ENCODE results near the gene TIMP3. TPM values are rescaled to one million over a fixed set of nuclear protein-coding genes. Genes with fewer than 3 reads are reported as not detected.

TIMP3 gene
- total and polyA plus RNA-seq, 2 donors (not counting 1 experiment from before 2014, with no cell fraction given): not detected

DNA sequence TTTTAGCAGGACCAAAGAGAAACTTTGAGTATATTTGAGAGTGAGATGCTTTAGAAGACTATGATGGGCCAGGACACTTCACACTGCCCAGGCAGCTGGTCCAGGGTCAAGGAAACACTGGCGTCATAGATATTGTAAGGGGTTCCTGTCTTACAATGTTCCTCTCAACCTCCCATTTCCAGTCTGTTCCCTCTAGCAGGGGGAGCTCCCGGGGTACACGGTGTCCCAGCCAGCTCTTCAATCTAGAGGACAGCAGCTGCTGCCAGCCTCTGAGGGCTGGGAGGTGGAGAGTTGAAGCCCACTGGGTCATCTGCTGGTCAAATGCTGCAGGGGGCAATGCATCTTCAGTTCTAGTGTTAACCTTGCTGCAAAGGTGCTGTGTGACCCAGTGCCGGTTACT is 40.7 kb upstream of the TIMP3 start:
- CTCF ChIA-PET: no interaction called here

DNA sequence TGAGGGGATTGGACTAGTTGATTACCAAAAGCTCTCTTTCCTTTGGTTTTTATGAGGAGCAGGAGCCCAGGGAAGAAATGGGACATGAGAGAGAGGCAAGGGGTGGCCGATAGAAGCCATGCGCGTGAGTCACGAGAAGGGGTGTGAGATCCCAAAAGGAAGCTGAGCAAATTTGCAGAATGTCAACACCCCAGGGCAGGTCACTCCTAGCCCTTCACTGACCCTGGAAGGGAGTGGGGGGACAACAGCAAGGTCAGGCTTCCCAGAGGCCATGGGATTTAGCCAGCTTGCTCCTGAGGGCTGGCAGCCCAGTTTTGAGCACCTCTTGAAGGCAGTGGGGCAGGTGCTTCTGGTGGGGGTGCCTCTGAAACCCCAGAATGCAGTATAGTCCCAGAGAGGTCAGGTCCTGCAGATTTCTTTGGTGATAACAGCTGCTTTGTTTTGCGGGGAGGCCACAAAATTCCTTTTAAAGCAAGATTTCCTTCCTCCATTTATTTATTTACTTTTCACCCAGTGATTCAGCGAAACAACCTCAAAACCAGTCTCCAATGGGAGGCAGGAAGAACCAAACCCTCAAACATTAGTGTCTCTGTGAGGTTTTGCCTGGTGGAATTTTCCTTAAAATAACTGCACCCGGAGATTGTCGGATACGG is 40.1 kb upstream of the TIMP3 start:
- Histone ChIP-seq H3K27ac (ENCODE audit: low read length in 2 of 2) (no peak overlapping the region), H2AFZ (ENCODE audit: insufficient read depth, low read depth, low read length, poor library complexity, severe bottlenecking) (no peak overlapping the region), H3K4me3 (ENCODE audit: control extremely low read depth in 1 of 5, extremely low read depth in 1 of 5, insufficient read depth in 1 of 5, low read depth in 2 of 5, low read length in 4 of 5) (no peak overlapping the region), H4K20me1 (ENCODE audit: control insufficient read depth, insufficient read depth, low read length, poor library complexity, severe bottlenecking) (no peaks in the 10 kb centered on the region), H3K4me1 (ENCODE audit: control insufficient read depth in 2 of 2, insufficient read depth in 2 of 2, low read length in 2 of 2) (no peaks in the 10 kb centered on the region), H3K27me3 (replicated peaks in 1 of 4; ENCODE audit: control extremely low read depth in 1 of 4, control insufficient read depth in 3 of 4, insufficient read depth in 4 of 4, low read length in 3 of 4) (peaks cover 0 to 13% (median 1%) of the 10 kb centered on the region in 4 experiments), H3K9me3 (ENCODE audit: control extremely low read depth in 1 of 3, control insufficient read depth in 2 of 3, insufficient read depth in 1 of 3, low read length in 2 of 3) (no peaks in the 10 kb centered on the region), H3K9ac (ENCODE audit: low read length) (no peak overlapping the region), H3K79me2 (ENCODE audit: control insufficient read depth, insufficient read depth, low read length) (no peaks in the 10 kb centered on the region), H3K36me3 (replicated peaks in 1 of 2; ENCODE audit: control extremely low read depth in 1 of 2, control insufficient read depth in 1 of 2, extremely low read depth in 1 of 2, insufficient read depth in 2 of 2, low read length in 1 of 2) (no peaks in the 10 kb centered on the region), H3K4me2 (replicated peaks; ENCODE audit: low read depth, low read length, poor library complexity, severe bottlenecking) (no peak overlapping the region)
- intact Hi-C loops (cut with micrococcal nuclease): no loop called here
- no peak for TF ChIP-seq EZH2 (IDR thresholded peaks at IDR 0.05; ENCODE audit: borderline replicate concordance, insufficient read depth, low read depth, low read length, poor library complexity, severe bottlenecking)
- TF ChIP-seq, protein P1, sequence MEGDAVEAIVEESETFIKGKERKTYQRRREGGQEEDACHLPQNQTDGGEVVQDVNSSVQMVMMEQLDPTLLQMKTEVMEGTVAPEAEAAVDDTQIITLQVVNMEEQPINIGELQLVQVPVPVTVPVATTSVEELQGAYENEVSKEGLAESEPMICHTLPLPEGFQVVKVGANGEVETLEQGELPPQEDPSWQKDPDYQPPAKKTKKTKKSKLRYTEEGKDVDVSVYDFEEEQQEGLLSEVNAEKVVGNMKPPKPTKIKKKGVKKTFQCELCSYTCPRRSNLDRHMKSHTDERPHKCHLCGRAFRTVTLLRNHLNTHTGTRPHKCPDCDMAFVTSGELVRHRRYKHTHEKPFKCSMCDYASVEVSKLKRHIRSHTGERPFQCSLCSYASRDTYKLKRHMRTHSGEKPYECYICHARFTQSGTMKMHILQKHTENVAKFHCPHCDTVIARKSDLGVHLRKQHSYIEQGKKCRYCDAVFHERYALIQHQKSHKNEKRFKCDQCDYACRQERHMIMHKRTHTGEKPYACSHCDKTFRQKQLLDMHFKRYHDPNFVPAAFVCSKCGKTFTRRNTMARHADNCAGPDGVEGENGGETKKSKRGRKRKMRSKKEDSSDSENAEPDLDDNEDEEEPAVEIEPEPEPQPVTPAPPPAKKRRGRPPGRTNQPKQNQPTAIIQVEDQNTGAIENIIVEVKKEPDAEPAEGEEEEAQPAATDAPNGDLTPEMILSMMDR (IDR thresholded peaks at IDR 0.05): no peak
- Mint-ChIP-seq H3K27me3 (peaks cover 37% of the 10 kb centered on the region), H3K4me1 (no peaks in the 10 kb centered on the region), H3K27ac (no peak overlapping the region), H3K9me3 (ENCODE audit: insufficient read depth) (peaks cover 2% of the 10 kb centered on the region), H3K4me3 (no peak overlapping the region)
- ChIA-PET CTCF (no interaction called here), POLR2A (no interaction called here)
- WGBS (ENCODE audit: insufficient coverage): 42% methylated on average over 8 of the region's 9 CpGs
- DNase-seq (no peak), ATAC-seq (ENCODE audit: low read depth) (no peak)

More for the DNA sequence above, 40.7 kb upstream of the TIMP3 start:
- peaks cover 0 to 13% (median 1%) of the 10 kb centered on the region in 4 experiments for H3K27me3 ChIP-seq (replicated peaks in 1 of 4; ENCODE audit: control extremely low read depth in 1 of 4, control insufficient read depth in 3 of 4, insufficient read depth in 4 of 4, low read length in 3 of 4)
- intact Hi-C loops (cut with micrococcal nuclease): no loop called here
- H3K9me3 ChIP-seq (ENCODE audit: control extremely low read depth in 1 of 3, control insufficient read depth in 2 of 3, insufficient read depth in 1 of 3, low read length in 2 of 3): no peaks in the 10 kb centered on the region
- H3K27me3 Mint-ChIP-seq: peaks cover 37% of the 10 kb centered on the region
- no peaks in the 10 kb centered on the region for H4K20me1 ChIP-seq (ENCODE audit: control insufficient read depth, insufficient read depth, low read length, poor library complexity, severe bottlenecking)
- H2AFZ ChIP-seq (ENCODE audit: insufficient read depth, low read depth, low read length, poor library complexity, severe bottlenecking): no peak overlapping the region
- H3K4me3 Mint-ChIP-seq: no peak overlapping the region
- ATAC-seq (ENCODE audit: low read depth): no peak
- 56% methylated on average over 3 of the region's 4 CpGs for WGBS (ENCODE audit: insufficient coverage)
- peaks cover 2% of the 10 kb centered on the region for H3K9me3 Mint-ChIP-seq (ENCODE audit: insufficient read depth)
- no peak for DNase-seq
- no peak overlapping the region for H3K27ac ChIP-seq (ENCODE audit: low read length in 2 of 2)
- POLR2A ChIA-PET: no interaction called here
- H3K4me2 ChIP-seq (replicated peaks; ENCODE audit: low read depth, low read length, poor library complexity, severe bottlenecking): no peak overlapping the region
- TF ChIP-seq, protein P1 (IDR thresholded peaks at IDR 0.05): no peak
- TF ChIP-seq EZH2 (IDR thresholded peaks at IDR 0.05; ENCODE audit: borderline replicate concordance, insufficient read depth, low read depth, low read length, poor library complexity, severe bottlenecking): no peak
- no peak overlapping the region for H3K9ac ChIP-seq (ENCODE audit: low read length)
- no peaks in the 10 kb centered on the region for H3K4me1 ChIP-seq (ENCODE audit: control insufficient read depth in 2 of 2, insufficient read depth in 2 of 2, low read length in 2 of 2)
- H3K79me2 ChIP-seq (ENCODE audit: control insufficient read depth, insufficient read depth, low read length): no peaks in the 10 kb centered on the region
- no peak overlapping the region for H3K27ac Mint-ChIP-seq
- no peaks in the 10 kb centered on the region for H3K4me1 Mint-ChIP-seq
- no peak overlapping the region for H3K4me3 ChIP-seq (ENCODE audit: control extremely low read depth in 1 of 5, extremely low read depth in 1 of 5, insufficient read depth in 1 of 5, low read depth in 2 of 5, low read length in 4 of 5)
- no peaks in the 10 kb centered on the region for H3K36me3 ChIP-seq (replicated peaks in 1 of 2; ENCODE audit: control extremely low read depth in 1 of 2, control insufficient read depth in 1 of 2, extremely low read depth in 1 of 2, insufficient read depth in 2 of 2, low read length in 1 of 2)

Data from B cell (primary cell).